HFFc6 (cell line): Measurements from ENCODE around the gene MAST3. TPM values are rescaled to one million over a fixed set of nuclear protein-coding genes. Genes with fewer than 3 reads are reported as not detected.

Source experiments
- DNase-seq: peaks from one replicate; pipeline ENCODE4 v3.0.0-alpha.2; 2018
- H3K27ac Mint-ChIP-seq: 2 replicates; pipeline ENCODE4 v1.8.0; 2020; ENCODE audit warnings: mild to moderate bottlenecking, mixed read lengths
- H3K27me3 Mint-ChIP-seq: 2 replicates; pipeline ENCODE4 v1.8.0; 2021; ENCODE audit warnings: mild to moderate bottlenecking, moderate library complexity, mixed read lengths; ENCODE audit not compliant: insufficient read depth
- H3K36me3 Mint-ChIP-seq: 2 replicates; pipeline ENCODE4 v1.8.0; 2021; ENCODE audit warnings: low read depth, mixed read lengths
- H3K4me1 Mint-ChIP-seq: 2 replicates; pipeline ENCODE4 v1.8.0; 2020; ENCODE audit warnings: low read depth, mixed read lengths
- H3K4me3 Mint-ChIP-seq: 2 replicates; pipeline ENCODE4 v1.8.0; 2020; ENCODE audit warnings: mild to moderate bottlenecking, moderate library complexity, mixed read lengths
- H3K9me3 Mint-ChIP-seq: 2 replicates; pipeline ENCODE4 v1.8.0; 2020; ENCODE audit warnings: mild to moderate bottlenecking, mixed read lengths
- CTCF ChIP-seq: fragments of 200-600 bp; sonication (generic); IDR thresholded peaks from 2 replicates; pipeline ENCODE4 v1.5.0; 2021; ENCODE audit warnings: antibody characterized with exemption, mild to moderate bottlenecking
- total RNA-seq, 6 experiments: library from RNA; stranded (reverse); fragmentation: NEBNext Ultra II Directional; extraction: Animal tissue kit (Norgen Biotek cat#: 25700); gene quantifications; 2 replicates in 1 of 6; 3 replicates in 5 of 6; pipeline ENCODE4 v1.2.3, GENCODE V29; 2021

Gene MAST3
- total RNA-seq, 6 experiments from 2014 or later, result 12.2 to 17.4 (median 13.2) TPM

GRCh38 chr19:18152817-18153555 lies 55.4 kb downstream of the MAST3 start, which contains the start of gene PIK3R2:
PIK3R2 (plus strand) TSS chr19:18153163; CDS start chr19:18155880, 2,717 bp downstream.
- Mint-ChIP-seq H3K27me3 (peaks cover 5% of the 10 kb centered on the region), H3K27ac (peak within 1 kb of the TSS; percentile 99), H3K9me3 (no peaks in the 10 kb centered on the region), H3K4me3 (peak within 1 kb of the TSS; percentile 91), H3K36me3 (peaks cover 4% of the 10 kb centered on the region; the same call in 1 of the 2 replicates), H3K4me1 (peaks cover 30% of the 10 kb centered on the region)
- DNase-seq, result peak; percentile 97
- peak; percentile 17 for TF ChIP-seq CTCF

- peaks cover 4% of the 10 kb centered on the region; the same call in 1 of the 2 replicates for H3K36me3 Mint-ChIP-seq
- peak overlapping the region; percentile 90 for H3K4me3 Mint-ChIP-seq
- no peaks in the 10 kb centered on the region for H3K9me3 Mint-ChIP-seq
- peaks cover 30% of the 10 kb centered on the region for H3K4me1 Mint-ChIP-seq
- peak overlapping the region; percentile 73 for H3K27ac Mint-ChIP-seq
- TF ChIP-seq CTCF, result no peak
- H3K27me3 Mint-ChIP-seq, result peaks cover 5% of the 10 kb centered on the region
- DNase-seq, result no peak
Measured at GRCh38 chr19:18153556-18154134, 56.1 kb downstream of the MAST3 start.

- H3K4me1 Mint-ChIP-seq, result peaks cover 33% of the 10 kb centered on the region
- no peak for TF ChIP-seq CTCF
- H3K27me3 Mint-ChIP-seq, result peaks cover 5% of the 10 kb centered on the region
- H3K4me3 Mint-ChIP-seq, result no peak overlapping the region
- H3K9me3 Mint-ChIP-seq, result no peaks in the 10 kb centered on the region
- no peak for DNase-seq
- no peak overlapping the region for H3K27ac Mint-ChIP-seq
- H3K36me3 Mint-ChIP-seq, result peaks cover 6% of the 10 kb centered on the region; the same call in 1 of the 2 replicates
Measured at GRCh38 chr19:18155095-18156087, 57.8 kb downstream of the MAST3 start.

GRCh38 chr19:18156268-18156667 lies 58.7 kb downstream of the MAST3 start:
- Mint-ChIP-seq H3K4me3 (no peak overlapping the region), H3K27ac (no peak overlapping the region), H3K9me3 (no peaks in the 10 kb centered on the region), H3K27me3 (peaks cover 5% of the 10 kb centered on the region), H3K4me1 (peaks cover 34% of the 10 kb centered on the region), H3K36me3 (peaks cover 8% of the 10 kb centered on the region; the same call in 1 of the 2 replicates)
- TF ChIP-seq CTCF, result no peak
- DNase-seq, result no peak

- peaks cover 27% of the 10 kb centered on the region for H3K4me1 Mint-ChIP-seq
- no peak overlapping the region for H3K4me3 Mint-ChIP-seq
- H3K9me3 Mint-ChIP-seq, result no peaks in the 10 kb centered on the region
- no peak overlapping the region for H3K27ac Mint-ChIP-seq
- peaks cover 8% of the 10 kb centered on the region; the same call in 1 of the 2 replicates for H3K36me3 Mint-ChIP-seq
- peak; percentile 65 for DNase-seq
- TF ChIP-seq CTCF, result no peak
- H3K27me3 Mint-ChIP-seq, result peaks cover 4% of the 10 kb centered on the region
Measured at GRCh38 chr19:18156841-18157464, 59.4 kb downstream of the MAST3 start.
